Stimulated activated CD8-positive, alpha-beta memory T cell treated with anti-CD3 and anti-CD28 coated beads, Interleukin-12 subunit alpha, Interleukin-12 subunit beta, amount 100 ng/mL, for 24 hours (primary cell): ENCODE measurements around the gene SETD1B.
"Not testable (repeated sequence)": the region's sequence is repeated elsewhere in the genome, so short reads cannot be mapped to it uniquely, and the experiment has no call there.

Source experiments
- DNase-seq: peaks from one replicate; pipeline ENCODE4 v3.0.0-alpha.2; 2020; ENCODE audit errors: extremely low read depth

The SETD1B gene

GRCh38 chr12:121825041-121825523 lies 21.3 kb downstream of the SETD1B start:
- DNase-seq: no peak

GRCh38 chr12:121826318-121827150 lies 22.7 kb downstream of the SETD1B start:
- no peak for DNase-seq

DNA sequence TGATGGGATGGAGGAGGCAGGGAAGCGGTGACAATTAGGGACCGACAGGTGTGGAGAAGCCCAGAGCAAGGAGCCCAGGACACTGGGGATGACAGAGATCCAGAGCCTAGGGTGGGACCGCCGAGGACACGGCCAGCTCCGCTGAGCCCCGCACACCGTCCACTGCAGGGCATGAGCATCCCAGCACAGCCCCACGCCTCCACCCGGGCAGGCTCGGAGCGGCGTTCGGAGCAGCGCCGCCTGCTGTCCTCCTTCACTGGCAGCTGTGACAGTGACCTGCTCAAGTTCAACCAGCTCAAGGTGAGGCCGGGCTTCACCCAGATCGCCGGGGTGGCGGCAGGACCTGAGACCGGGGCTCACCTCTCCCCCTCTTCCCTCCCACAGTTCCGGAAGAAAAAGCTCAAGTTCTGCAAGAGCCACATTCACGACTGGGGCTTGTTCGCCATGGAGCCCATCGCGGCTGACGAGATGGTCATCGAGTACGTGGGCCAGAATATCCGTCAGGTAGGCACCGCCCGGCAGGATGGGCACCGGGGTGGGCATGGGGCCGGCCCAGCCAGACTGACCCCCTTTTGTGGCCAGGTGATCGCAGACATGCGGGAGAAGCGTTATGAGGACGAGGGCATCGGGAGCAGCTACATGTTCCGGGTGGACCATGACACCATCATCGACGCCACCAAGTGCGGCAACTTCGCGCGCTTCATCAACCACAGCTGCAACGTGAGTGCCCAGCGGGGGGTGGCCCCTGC lies 23.7 kb downstream of the SETD1B start:
- no peak for DNase-seq

- no peak for DNase-seq
Measured at GRCh38 chr12:121828306-121828705, 24.5 kb downstream of the SETD1B start.

DNA sequence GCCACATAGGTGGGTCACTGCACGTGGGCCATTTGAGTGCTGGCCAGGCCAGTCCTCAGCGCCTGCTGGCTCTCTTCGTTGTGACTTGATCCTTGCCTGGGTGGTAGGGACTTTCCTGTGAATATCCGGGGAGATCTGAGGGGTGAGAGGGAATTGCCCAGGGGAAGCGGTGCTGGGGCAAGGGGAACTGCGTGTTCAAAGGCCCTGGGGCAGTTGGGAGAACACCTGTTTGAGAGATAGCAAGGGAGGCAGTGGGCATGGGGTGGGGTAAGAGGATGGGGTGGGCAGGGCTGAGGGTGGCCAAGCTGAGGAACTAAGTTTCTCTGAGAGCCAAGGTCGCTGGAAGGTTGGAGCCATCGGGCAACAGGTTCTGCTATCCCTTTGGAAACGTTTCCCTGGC lies 25.0 kb downstream of the SETD1B start:
- no peak for DNase-seq

- no peak for DNase-seq
Measured at GRCh38 chr12:121829250-121829918, 25.6 kb downstream of the SETD1B start.

GRCh38 chr12:121830134-121830533 lies 26.3 kb downstream of the SETD1B start:
- no peak for DNase-seq

- DNase-seq: no peak
Measured at GRCh38 chr12:121830588-121831265, 26.9 kb downstream of the SETD1B start.

GRCh38 chr12:121831571-121832245 lies 27.9 kb downstream of the SETD1B start:
- no peak for DNase-seq

- no peak for DNase-seq
Measured at GRCh38 chr12:121837680-121838079, 33.9 kb downstream of the SETD1B start.

- DNase-seq: no peak
Measured at GRCh38 chr12:121838126-121838525, 34.3 kb downstream of the SETD1B start.

DNA sequence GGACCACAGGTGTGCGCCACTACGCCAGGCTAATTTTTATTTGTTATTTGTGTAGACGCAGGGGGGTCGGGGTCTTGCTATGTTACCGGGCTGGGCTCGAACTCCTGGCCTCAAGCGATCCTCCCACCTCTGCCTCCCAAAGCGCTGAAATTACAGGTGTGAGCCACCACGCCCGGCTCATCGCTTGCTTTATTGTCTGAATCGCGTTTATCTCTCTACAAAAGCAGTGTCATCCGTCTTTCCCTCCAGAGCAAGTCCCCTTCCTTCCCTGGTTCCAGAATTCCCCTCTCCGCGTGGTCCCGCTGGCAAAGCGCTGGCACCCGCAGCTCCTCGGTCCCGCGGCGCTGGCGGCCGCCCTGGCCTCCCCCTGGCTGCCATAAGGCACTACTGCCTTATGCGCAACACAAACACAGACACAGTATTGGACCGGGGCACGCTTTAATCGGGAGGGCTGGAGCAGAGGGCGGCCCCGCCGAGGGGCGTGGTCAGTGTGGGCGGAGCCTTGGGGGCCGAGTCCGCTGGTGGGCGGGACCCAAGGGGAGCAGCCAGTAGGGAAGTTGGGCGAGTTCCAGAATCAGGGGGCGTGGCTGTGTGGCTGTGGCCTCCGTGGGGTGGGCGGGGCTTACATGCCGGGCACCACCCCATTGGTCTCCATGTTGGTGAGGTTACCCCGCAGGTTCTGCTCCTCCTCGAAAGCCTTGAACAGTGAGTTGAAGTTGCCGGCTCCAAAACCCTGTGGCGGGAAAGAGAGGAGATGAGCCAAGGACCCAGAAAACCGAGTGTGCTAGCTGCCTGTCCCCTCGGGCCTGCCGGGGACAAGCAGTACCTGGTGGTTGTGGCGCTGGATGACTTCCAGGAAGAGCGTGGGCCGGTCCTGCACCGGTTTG lies 35.5 kb downstream of the SETD1B start:
- peak; percentile 98 for DNase-seq

- DNase-seq: no peak
Measured at GRCh38 chr12:121839993-121840761, 36.4 kb downstream of the SETD1B start.

DNA sequence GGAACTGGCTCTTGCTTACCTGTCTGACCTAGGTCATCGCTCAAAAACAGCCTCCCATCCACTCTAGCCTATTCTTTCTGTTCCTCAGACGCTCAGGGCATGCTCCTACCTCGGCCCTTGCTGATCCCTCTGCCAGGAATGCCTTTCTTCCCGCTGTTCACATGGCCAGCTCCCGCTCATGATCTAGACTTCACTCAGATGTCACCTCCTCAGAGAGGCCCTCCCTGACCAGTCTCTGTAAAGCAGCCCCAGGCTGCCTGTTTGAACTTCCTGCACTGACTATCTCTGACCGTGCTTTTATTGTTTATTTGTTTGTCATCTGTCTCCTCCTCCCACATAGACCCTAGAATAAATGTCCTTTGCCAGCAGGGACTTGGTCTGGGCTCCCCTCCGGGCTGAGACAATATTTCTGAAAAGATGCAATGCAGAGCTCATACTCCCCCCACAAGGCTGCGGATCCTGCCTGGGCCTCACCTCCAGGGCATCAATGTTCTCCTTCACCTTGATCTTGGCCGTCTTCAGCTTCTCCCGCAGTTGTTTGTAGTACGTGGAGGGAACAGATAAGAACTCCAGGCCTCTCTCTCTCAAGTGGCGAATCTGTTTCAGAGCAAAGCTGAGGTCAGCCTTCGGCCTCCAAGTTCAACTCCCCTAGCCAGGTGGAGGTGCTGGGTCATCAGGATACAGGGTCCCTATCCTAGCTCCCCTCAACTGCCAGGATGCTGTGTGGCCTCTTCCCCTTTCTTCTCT lies 39.6 kb downstream of the SETD1B start:
- no peak for DNase-seq

GRCh38 chr12:121845701-121846100 lies 41.9 kb downstream of the SETD1B start:
- DNase-seq: no peak

DNA sequence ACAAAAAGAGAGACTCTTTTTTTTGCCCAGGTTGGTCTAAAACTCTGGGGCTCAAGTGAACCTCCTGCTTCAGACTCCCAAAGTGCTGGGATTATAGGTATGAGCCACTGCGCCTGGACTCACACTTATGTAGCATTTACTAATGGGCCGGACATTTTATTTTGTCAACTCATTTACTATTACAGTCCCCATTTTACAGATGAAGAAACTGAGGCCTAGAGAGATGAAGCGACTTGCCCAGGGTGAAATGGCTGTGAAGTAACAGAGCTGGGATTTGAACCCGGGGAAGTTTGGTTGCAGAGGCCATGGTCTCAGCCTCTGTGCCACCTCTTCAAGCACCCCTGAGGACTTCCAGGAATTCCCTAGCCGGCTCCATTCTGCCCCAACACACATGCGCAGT lies 45.4 kb downstream of the SETD1B start:
- DNase-seq: no peak

- no peak for DNase-seq
Measured at GRCh38 chr12:121849665-121850064, 45.9 kb downstream of the SETD1B start.

- DNase-seq: not testable (repeated sequence)
Measured at GRCh38 chr12:121852392-121852791, 48.6 kb downstream of the SETD1B start.
